GM12801 (cell line): ENCODE measurements around the gene OR8D2.

Experiments
- TF ChIP-seq, protein P1 (sequence below): IDR thresholded peaks from one replicate; pipeline ENCODE4 v1.5.1; 2011; ENCODE audit warnings: control low read depth; ENCODE audit not compliant: insufficient read length; ENCODE audit errors: extremely low read depth

OR8D2 gene

DNA sequence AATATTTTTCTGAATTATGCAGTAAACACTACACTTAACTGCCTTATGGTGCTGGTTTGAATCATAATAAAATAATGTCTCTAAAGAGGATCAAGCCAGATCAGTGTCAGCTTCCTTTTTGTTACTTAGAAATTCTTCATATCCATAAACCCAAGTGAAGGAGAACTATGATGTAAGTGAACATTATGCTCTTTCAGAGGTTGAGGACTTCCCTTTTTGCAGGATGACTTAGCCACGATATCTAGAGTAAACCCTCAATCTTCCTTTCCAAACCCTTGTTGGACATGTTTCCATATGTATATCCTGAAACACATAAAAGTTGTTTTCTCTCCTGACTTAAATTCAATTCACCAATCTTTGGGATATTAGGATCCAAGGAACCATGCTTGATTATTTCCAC is 25.3 kb downstream of the OR8D2 start:
- TF ChIP-seq, protein P1, sequence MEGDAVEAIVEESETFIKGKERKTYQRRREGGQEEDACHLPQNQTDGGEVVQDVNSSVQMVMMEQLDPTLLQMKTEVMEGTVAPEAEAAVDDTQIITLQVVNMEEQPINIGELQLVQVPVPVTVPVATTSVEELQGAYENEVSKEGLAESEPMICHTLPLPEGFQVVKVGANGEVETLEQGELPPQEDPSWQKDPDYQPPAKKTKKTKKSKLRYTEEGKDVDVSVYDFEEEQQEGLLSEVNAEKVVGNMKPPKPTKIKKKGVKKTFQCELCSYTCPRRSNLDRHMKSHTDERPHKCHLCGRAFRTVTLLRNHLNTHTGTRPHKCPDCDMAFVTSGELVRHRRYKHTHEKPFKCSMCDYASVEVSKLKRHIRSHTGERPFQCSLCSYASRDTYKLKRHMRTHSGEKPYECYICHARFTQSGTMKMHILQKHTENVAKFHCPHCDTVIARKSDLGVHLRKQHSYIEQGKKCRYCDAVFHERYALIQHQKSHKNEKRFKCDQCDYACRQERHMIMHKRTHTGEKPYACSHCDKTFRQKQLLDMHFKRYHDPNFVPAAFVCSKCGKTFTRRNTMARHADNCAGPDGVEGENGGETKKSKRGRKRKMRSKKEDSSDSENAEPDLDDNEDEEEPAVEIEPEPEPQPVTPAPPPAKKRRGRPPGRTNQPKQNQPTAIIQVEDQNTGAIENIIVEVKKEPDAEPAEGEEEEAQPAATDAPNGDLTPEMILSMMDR: no peak

DNA sequence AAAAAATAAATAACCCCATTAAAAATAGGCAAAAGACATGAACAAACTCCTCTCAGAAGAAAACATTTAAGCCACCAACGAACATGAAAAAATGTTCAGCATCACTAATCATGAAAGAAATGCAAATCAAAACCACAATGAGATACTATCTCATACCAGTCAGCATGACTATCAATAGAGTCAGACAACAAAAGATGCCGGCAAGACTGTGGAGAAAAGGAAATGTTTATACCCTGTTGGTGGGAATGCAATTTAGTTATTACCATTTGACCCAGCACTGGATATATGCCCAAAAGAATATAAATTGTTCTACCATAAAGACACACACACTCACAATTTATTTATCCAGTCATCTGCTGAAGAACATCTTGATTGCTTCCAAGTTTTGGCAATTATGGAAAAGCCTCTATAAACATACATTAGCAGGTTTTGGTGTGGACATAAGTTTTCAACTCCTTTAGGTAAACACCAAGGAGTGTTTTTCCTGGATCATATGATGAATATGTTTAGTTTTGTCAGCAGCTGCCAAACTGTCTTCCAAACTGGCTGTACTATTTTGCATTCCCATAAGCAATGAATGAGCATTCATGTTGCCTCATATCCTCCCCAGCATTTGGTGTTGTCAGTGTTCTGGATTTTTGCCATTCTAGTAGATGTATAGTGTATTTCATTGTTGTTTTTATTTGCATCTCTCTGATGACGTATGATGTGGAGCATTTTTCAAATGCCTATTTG is 34.2 kb downstream of the OR8D2 start:
- TF ChIP-seq, protein P1: no peak

DNA sequence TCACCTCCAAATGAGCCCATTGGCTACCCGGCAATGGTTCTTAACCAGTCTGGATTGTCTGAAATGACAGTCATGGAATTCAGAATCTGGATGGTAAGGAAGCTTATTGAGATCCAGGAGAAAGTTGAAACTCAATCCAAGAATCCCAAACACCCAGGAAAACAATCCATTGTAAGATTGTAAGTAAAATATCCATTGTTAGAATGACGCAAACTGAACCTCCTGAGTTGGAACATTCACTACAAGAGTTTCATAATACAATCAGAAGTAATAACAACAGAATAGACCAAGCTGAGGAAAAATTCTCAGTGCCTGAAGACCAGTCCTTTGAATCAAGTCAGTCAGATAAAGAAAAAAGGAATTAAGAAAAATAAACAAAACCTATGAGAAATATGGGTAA is 41.7 kb downstream of the OR8D2 start:
- TF ChIP-seq, protein P1: no peak

DNA sequence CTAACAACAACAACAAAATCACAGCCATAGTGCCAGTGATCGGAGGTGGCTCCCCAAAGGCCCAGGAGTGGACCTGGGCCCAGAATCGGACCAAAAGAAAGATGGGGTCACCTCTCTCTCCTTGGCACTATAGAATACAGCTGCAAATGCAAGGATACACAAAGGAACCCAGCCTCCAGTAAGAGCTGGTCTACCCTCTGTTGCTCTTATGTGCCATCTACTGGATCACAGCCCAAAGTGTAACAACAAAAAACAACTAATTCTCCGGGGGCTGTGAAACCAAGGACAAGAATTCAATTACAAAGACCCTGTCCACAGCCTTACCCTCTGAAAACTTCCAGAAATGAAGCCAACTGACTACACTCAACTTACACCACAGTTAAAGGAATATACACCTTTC is 42.2 kb downstream of the OR8D2 start:
- TF ChIP-seq, protein P1: no peak

DNA sequence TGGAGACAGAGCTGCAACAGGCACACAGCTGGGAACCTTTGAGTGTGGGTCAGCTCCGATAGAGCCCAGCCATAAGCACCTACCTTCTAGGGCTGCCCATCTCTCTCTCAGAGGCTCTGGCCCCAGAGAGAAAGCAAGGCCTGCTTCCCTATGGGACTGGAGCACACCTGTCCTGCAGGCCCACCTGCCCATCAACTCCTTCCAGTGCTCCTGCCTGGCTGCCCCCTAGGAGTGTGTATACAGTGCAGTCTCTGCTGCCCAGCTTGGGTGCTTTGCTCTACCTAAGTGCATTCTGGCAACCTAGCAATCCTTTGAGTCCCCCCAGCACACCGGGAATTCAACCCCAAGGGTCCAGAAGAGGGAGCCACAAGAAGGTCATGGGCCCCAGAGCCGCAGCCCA is 42.8 kb downstream of the OR8D2 start:
- TF ChIP-seq, protein P1: no peak

DNA sequence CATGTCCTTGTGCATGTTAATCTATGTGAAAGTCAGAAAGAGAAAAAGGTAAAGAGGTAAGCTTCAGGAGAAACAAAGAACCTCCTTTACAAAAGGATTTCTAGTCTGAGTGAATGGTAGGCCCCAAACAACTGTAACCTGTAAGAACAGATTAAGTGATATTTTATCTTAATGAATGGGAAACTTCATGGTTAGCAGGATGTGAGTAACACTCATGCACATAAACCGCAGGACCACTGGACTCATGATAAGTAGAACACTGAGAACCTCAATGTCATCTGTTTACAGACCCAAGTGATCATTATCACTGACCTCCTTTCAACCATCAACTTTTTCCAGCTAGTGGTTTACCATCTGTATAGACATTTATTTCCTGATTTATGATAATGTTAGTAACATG is 43.9 kb downstream of the OR8D2 start:
- TF ChIP-seq, protein P1: no peak

DNA sequence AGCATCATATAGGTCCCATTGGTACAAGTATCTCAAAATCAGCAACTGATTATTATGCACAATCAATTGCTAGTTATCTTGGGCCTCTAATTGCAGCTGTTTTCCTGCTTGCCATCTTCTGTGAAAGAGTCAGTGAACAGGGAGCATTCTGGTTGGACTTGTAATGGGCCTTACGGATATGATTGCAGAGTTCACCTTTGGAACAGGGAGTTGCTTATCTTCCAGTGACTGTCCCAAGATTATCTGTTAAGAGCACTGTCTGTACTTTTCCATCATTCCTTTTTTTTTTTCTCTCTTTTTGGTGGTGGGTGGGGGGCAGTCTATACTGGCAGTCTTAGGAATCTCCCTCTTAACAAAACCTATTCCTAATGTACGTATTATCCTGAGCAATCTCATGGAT is 46.0 kb downstream of the OR8D2 start:
- TF ChIP-seq, protein P1: no peak
